Mesenchymal stem cell (in vitro differentiated cells and primary cell): ENCODE measurements around the gene NFIX.

Experiments used
- DNase-seq: peaks from one replicate; pipeline ENCODE4 v3.0.0-alpha.2; 2013
- H2AFZ ChIP-seq: one replicate; pipeline ENCODE4 v1.6.1; 2013; ENCODE audit warnings: low read depth, mild to moderate bottlenecking, control low read depth, inconsistent platforms, low read length, moderate library complexity
- H2AK5ac ChIP-seq: 2 replicates; pipeline ENCODE4 v1.6.1; 2013; ENCODE audit warnings: low read length, moderate library complexity, mild to moderate bottlenecking, inconsistent platforms; ENCODE audit not compliant: severe bottlenecking
- H2BK120ac ChIP-seq: one replicate; pipeline ENCODE4 v1.6.1; 2013; ENCODE audit warnings: low read depth, mild to moderate bottlenecking, inconsistent platforms, low read length, moderate library complexity
- H2BK12ac ChIP-seq, 2 experiments: one replicate each; pipeline ENCODE4 v1.6.1; 2013; ENCODE audit warnings: inconsistent platforms in 2 of 2, low read length in 2 of 2, mild to moderate bottlenecking in 2 of 2, moderate library complexity in 2 of 2, control low read depth in 1 of 2
- H2BK15ac ChIP-seq: one replicate; pipeline ENCODE4 v1.6.1; 2013; ENCODE audit warnings: mild to moderate bottlenecking, low read depth, inconsistent platforms; ENCODE audit not compliant: poor library complexity, severe bottlenecking
- H2BK5ac ChIP-seq: 2 replicates; pipeline ENCODE4 v1.6.1; 2013; ENCODE audit warnings: low read depth, mild to moderate bottlenecking, low read length, control low read depth, inconsistent platforms; ENCODE audit not compliant: poor library complexity, severe bottlenecking
- H3K14ac ChIP-seq, 2 experiments: one replicate each; pipeline ENCODE4 v1.6.1; 2013; ENCODE audit warnings: inconsistent platforms in 2 of 2, low read length in 2 of 2, control low read depth in 1 of 2, mild to moderate bottlenecking in 1 of 2, moderate library complexity in 1 of 2
- H3K18ac ChIP-seq, 2 experiments: one replicate each; pipeline ENCODE4 v1.6.1; 2013; ENCODE audit warnings: inconsistent platforms in 2 of 2, low read length in 2 of 2, control low read depth in 1 of 2, low read depth in 1 of 2, mild to moderate bottlenecking in 1 of 2
- H3K23ac ChIP-seq, 2 experiments: one replicate each; pipeline ENCODE4 v1.6.1; 2013; ENCODE audit warnings: inconsistent platforms in 2 of 2, low read length in 2 of 2, mild to moderate bottlenecking in 2 of 2, moderate library complexity in 2 of 2, control low read depth in 1 of 2
- H3K27ac ChIP-seq: 2 replicates; pipeline ENCODE4 v1.5.1; 2013; ENCODE audit warnings: mild to moderate bottlenecking, moderate library complexity, low read length, control low read depth, inconsistent platforms; ENCODE audit not compliant: poor library complexity, severe bottlenecking
- H3K27me3 ChIP-seq, 2 experiments: 2 replicates each; pipeline versions ENCODE4 v1.6.1 to v1.7.0; 2013; ENCODE audit warnings: low read length in 2 of 2, mild to moderate bottlenecking in 2 of 2, moderate library complexity in 2 of 2, control low read depth in 1 of 2, inconsistent platforms in 1 of 2; ENCODE audit not compliant: control insufficient read depth in 1 of 2, insufficient read depth in 1 of 2
- H3K36me3 ChIP-seq, 2 experiments: 2 replicates each; pipeline versions ENCODE4 v1.6.1 to v1.7.0; 2013; ENCODE audit warnings: low read length in 2 of 2, control low read depth in 1 of 2, inconsistent platforms in 1 of 2, low read depth in 1 of 2, mild to moderate bottlenecking in 1 of 2; ENCODE audit not compliant: insufficient read depth in 2 of 2, control insufficient read depth in 1 of 2
- H3K4ac ChIP-seq, 2 experiments: one replicate each; pipeline ENCODE4 v1.6.1; 2013; ENCODE audit warnings: inconsistent platforms in 2 of 2, low read length in 2 of 2, mild to moderate bottlenecking in 2 of 2, moderate library complexity in 2 of 2, control low read depth in 1 of 2, low read depth in 1 of 2
- H3K4me1 ChIP-seq: 2 replicates; pipeline ENCODE4 v1.6.1; 2013; ENCODE audit warnings: low read depth, low read length, control low read depth; ENCODE audit not compliant: control insufficient read depth, insufficient read depth
- H3K4me2 ChIP-seq: 2 replicates; pipeline ENCODE4 v1.6.1; 2013; ENCODE audit warnings: low read length, mild to moderate bottlenecking, inconsistent platforms; ENCODE audit not compliant: poor library complexity, severe bottlenecking
- H3K4me3 ChIP-seq, 2 experiments: 2 replicates each; pipeline versions ENCODE4 v1.5.1 to v1.7.0; 2013; ENCODE audit warnings: low read length in 2 of 2, mild to moderate bottlenecking in 2 of 2, control low read depth in 1 of 2, low read depth in 1 of 2; ENCODE audit not compliant: insufficient read depth in 1 of 2
- H3K79me1 ChIP-seq: replicated peaks from 2 replicates; pipeline ENCODE4 v1.6.1; 2013; ENCODE audit warnings: mild to moderate bottlenecking, control low read depth, low read length, inconsistent platforms; ENCODE audit not compliant: poor library complexity, severe bottlenecking
- H3K9ac ChIP-seq: 2 replicates; pipeline ENCODE4 v1.7.0; 2013; ENCODE audit warnings: mild to moderate bottlenecking, low read length, moderate library complexity
- H3K9me3 ChIP-seq: 2 replicates; pipeline ENCODE4 v1.7.0; 2013; ENCODE audit warnings: mild to moderate bottlenecking, low read length; ENCODE audit not compliant: control insufficient read depth
- H4K8ac ChIP-seq: one replicate; pipeline ENCODE4 v1.6.1; 2013; ENCODE audit warnings: inconsistent platforms, mild to moderate bottlenecking, low read length, moderate library complexity
- H4K91ac ChIP-seq: one replicate; pipeline ENCODE4 v1.6.1; 2013; ENCODE audit warnings: mild to moderate bottlenecking, low read length, inconsistent platforms
- WGBS: methylation state at CpG from one replicate; pipeline ENCODE4 v1.1.7; 2013; ENCODE audit warnings: mixed read lengths; 5-methylcytosine and 5-hydroxymethylcytosine counted together

NFIX gene

DNA sequence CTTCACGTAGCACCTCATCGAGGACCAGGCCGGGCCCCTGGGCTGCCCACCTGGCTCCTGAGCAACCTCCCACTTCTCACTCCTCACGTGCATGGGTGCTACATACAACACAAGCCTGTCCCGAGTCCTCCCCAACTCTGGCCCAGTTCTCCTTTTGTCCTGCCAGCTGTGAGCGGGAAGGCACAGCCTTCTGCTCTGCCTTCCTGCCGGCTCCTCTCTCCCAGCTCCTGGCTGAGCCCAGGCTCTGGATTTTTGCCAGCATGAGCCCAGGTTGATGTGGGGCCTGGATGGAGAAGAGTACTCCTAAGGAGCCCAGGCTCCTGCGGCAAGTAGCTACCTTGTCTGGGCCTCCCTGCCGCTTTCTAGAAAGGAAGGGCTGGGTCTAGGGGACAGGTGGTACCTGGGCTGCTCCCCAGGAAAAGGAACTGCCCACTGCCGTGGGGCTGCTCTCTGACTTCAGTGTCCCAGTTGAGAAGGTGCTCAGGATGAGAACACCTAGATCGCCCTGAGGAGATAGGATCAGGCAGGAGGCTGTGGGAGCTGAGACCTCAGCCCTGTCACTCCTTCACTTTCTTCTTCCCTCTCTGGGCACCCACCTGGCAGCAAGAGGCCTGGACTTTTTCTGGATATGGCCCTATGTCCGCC is 83.7 kb downstream of the NFIX start:
- Histone ChIP-seq H3K18ac (peak overlapping the region; percentile 18), H3K14ac (no peak overlapping the region), H3K4me1 (peaks cover 43% of the 10 kb centered on the region), H4K8ac (peak overlapping the region; percentile 83), H2BK12ac (peak overlapping the region in 1 of 2 experiments; percentile 10), H3K27me3 (peaks cover 0 to 48% of the 10 kb centered on the region in 2 experiments), H2BK120ac (no peak overlapping the region), H3K23ac (no peak overlapping the region), H3K9ac (peak overlapping the region; percentile 78), H3K36me3 (peaks cover 5 to 91% of the 10 kb centered on the region in 2 experiments), H3K4ac (no peak overlapping the region), H3K79me1 (no peaks in the 10 kb centered on the region), H2AK5ac (peak overlapping the region; percentile 15), H2AFZ (no peak overlapping the region), H3K4me2 (no peak overlapping the region), H4K91ac (peak overlapping the region; percentile 74), H3K9me3 (no peaks in the 10 kb centered on the region), H3K27ac (no peak overlapping the region), H2BK5ac (no peak overlapping the region), H2BK15ac (no peak overlapping the region), H3K4me3 (peak overlapping the region in 1 of 2 experiments; percentile 42)
- DNase-seq = no peak
- WGBS = 85% methylated on average over 12 of the region's 12 CpGs

GRCh38 chr19:13079542-13079986 is 84.3 kb downstream of the NFIX start:
- H3K4ac ChIP-seq = no peak overlapping the region
- no peaks in the 10 kb centered on the region for H3K79me1 ChIP-seq

DNA sequence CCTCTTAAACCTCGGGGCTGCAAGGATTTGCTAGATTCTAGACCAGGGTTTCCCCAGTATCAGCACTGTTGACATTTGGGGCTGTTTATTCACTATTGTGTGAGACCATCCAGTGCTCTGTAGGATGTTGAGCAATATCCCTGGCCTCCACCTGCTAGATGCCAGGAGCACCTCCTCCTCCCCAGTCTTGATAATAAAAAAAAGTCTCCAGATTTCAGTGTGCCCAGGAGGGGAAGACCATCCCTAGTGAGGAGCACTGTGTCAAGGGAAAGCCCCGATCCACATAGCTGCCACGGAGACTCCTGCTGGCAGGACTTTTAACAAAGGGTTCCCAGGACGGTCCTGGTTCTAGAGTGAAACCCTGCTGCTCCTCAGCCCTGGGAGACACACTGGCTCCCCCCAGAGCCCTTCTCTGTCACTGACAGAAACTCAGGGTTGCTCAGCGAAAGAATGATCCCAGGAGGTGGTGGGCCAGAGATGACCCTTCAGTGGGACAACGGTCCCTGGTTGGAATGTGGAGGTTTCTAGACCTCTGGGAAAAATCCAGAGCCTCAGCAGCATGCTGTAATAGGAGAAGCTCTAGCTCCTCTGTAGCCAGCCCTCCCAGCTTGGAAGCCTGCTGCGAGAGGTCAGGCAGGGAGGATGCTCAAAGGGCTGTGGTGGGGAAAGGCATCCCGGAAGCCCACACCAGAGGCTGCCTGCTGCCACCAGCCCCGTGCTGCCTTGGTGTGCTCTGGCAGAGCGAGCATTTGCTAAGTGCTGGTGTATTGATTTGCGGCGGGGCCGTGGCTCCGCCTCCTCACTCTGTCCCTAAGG is 87.1 kb downstream of the NFIX start:
- no peak overlapping the region for H2BK12ac ChIP-seq
- H3K27me3 ChIP-seq = peaks cover 0 to 48% of the 10 kb centered on the region in 2 experiments
- no peak overlapping the region for H3K4me2 ChIP-seq
- no peak overlapping the region for H3K4me3 ChIP-seq
- peak; percentile 82 for DNase-seq
- H3K27ac ChIP-seq = peak overlapping the region; percentile 10
- WGBS = 36% methylated on average over 14 of the region's 14 CpGs
- H3K9me3 ChIP-seq = no peaks in the 10 kb centered on the region
- H2AFZ ChIP-seq = no peak overlapping the region
- H2BK5ac ChIP-seq = no peak overlapping the region
- peaks cover 5 to 90% of the 10 kb centered on the region in 2 experiments for H3K36me3 ChIP-seq
- H3K4me1 ChIP-seq = peaks cover 37% of the 10 kb centered on the region
- H2BK15ac ChIP-seq = no peak overlapping the region
- no peak overlapping the region for H4K91ac ChIP-seq
- peak overlapping the region; percentile 50 for H3K9ac ChIP-seq
- no peak overlapping the region for H3K18ac ChIP-seq
- H3K4ac ChIP-seq = no peak overlapping the region
- H3K23ac ChIP-seq = no peak overlapping the region
- no peak overlapping the region for H2AK5ac ChIP-seq
- no peak overlapping the region for H2BK120ac ChIP-seq
- no peaks in the 10 kb centered on the region for H3K79me1 ChIP-seq
- H3K14ac ChIP-seq = peak overlapping the region in 1 of 2 experiments; percentile 53
- H4K8ac ChIP-seq = peak overlapping the region; percentile 27

More at GRCh38 chr19:13079542-13079986, 84.3 kb downstream of the NFIX start:
- Histone ChIP-seq H3K27me3 (peaks cover 0 to 48% of the 10 kb centered on the region in 2 experiments), H2AK5ac (no peak overlapping the region), H4K91ac (no peak overlapping the region), H3K14ac (peak overlapping the region in 1 of 2 experiments; percentile 8), H2AFZ (no peak overlapping the region), H3K23ac (no peak overlapping the region), H3K36me3 (peaks cover 5 to 91% of the 10 kb centered on the region in 2 experiments), H2BK12ac (no peak overlapping the region), H4K8ac (peak overlapping the region; percentile 83), H2BK5ac (no peak overlapping the region), H2BK15ac (peak overlapping the region; percentile 33), H3K9me3 (no peaks in the 10 kb centered on the region), H2BK120ac (no peak overlapping the region), H3K4me3 (peak overlapping the region in 1 of 2 experiments; percentile 42), H3K18ac (peak overlapping the region in 1 of 2 experiments; percentile 18), H3K27ac (no peak overlapping the region), H3K4me1 (peaks cover 43% of the 10 kb centered on the region), H3K4me2 (no peak overlapping the region), H3K9ac (peak overlapping the region; percentile 78)
- 67% methylated on average over 15 of the region's 16 CpGs for WGBS
- no peak for DNase-seq

DNA sequence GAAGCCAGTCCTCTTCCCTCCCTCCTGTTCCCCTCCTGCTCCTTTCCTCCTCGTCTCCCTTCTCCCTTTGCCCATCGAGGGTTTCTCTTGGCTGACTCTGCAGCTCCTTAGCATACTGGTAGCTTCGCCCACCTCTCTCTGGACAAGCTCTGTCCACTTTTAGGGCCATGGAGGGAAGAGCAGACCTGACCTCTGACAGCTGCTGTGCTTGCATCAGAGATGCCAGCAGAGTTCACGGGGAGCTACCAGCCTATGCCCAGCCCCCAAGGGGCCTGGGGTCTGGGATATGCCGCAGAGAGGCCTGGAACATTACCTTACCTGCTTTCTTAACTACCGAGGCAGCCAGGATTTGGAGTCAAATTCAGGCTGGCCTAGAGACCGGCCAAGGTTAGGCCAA is 87.7 kb downstream of the NFIX start:
- Histone ChIP-seq H2AFZ (no peak overlapping the region), H3K23ac (no peak overlapping the region), H4K91ac (peak overlapping the region; percentile 4), H3K4me2 (no peak overlapping the region), H3K9ac (peak overlapping the region; percentile 50), H3K4me3 (no peak overlapping the region), H3K18ac (peak overlapping the region in 1 of 2 experiments; percentile 6), H3K4me1 (peaks cover 35% of the 10 kb centered on the region), H2BK15ac (no peak overlapping the region), H3K9me3 (no peaks in the 10 kb centered on the region), H3K27me3 (peaks cover 0 to 44% of the 10 kb centered on the region in 2 experiments), H2AK5ac (peak overlapping the region; percentile 62), H2BK120ac (no peak overlapping the region), H2BK12ac (no peak overlapping the region), H4K8ac (peak overlapping the region; percentile 27), H3K79me1 (no peaks in the 10 kb centered on the region), H3K14ac (peak overlapping the region in 1 of 2 experiments; percentile 53), H2BK5ac (no peak overlapping the region), H3K36me3 (peaks cover 3 to 90% of the 10 kb centered on the region in 2 experiments), H3K27ac (no peak overlapping the region), H3K4ac (no peak overlapping the region)
- WGBS = 59% methylated on average over 7 of the region's 7 CpGs
- no peak for DNase-seq
